ENCODE results near the gene HUS1.

- TF ChIP-seq CTCF (IDR thresholded peaks at IDR 0.05; ENCODE audit: low read depth, low read length, poor library complexity, severe bottlenecking) = no peak
- no peak for TF ChIP-seq EZH2phosphoT487 (IDR thresholded peaks at IDR 0.05; ENCODE audit: borderline replicate concordance, low read length)
These were observed 49.5 kb upstream of the HUS1 start, which contains the start of gene SUN3 for GRCh38 chr7:48028938-48029337.
